NCI-H146 treated with DMSO at 0.1 percent for 48 hours (cell line): ENCODE data around the gene NACC1.
"Not testable (repeated sequence)": the region's sequence is repeated elsewhere in the genome, so short reads cannot be mapped to it uniquely, and the experiment has no call there.

Source experiments
- DNase-seq: peaks from one replicate; lab custom pipeline; 2025; ENCODE audit not compliant: unreplicated experiment; lab: John Stamatoyannopoulos, UW

Gene NACC1

GRCh38 chr19:13138171-13138915, 20.3 kb downstream of the NACC1 start:
- DNase-seq: no peak

- no peak for DNase-seq
Measured at GRCh38 chr19:13138916-13139198, 20.8 kb downstream of the NACC1 start.

- no peak for DNase-seq
Measured at GRCh38 chr19:13139633-13140311, 21.7 kb downstream of the NACC1 start.

- no peak for DNase-seq
Measured at GRCh38 chr19:13146763-13147563, 28.9 kb downstream of the NACC1 start.

GRCh38 chr19:13149173-13149627, 31.1 kb downstream of the NACC1 start:
- DNase-seq: not testable (repeated sequence)

- DNase-seq: peak; percentile 58
Measured at GRCh38 chr19:13149628-13150186, 31.6 kb downstream of the NACC1 start.

- peak; percentile 94 for DNase-seq
Measured at GRCh38 chr19:13150187-13150930, 32.3 kb downstream of the NACC1 start, which contains the start of the genes IER2 and STX10. IER2 (plus strand) TSS chr19:13150411; CDS start chr19:13153187, 2,776 bp downstream. STX10 (minus strand) TSS chr19:13150375; CDS start chr19:13150173, 202 bp downstream.

GRCh38 chr19:13150931-13151604, 33.0 kb downstream of the NACC1 start:
- DNase-seq: no peak

GRCh38 chr19:13151605-13152355, 33.7 kb downstream of the NACC1 start:
- peak; percentile 99 for DNase-seq

- peak; percentile 68 for DNase-seq
Measured at GRCh38 chr19:13152356-13152973, 34.4 kb downstream of the NACC1 start.

- DNase-seq: peak; percentile 96
Measured at GRCh38 chr19:13152974-13153568, 35.0 kb downstream of the NACC1 start.

- no peak for DNase-seq
Measured at GRCh38 chr19:13153569-13154240, 35.6 kb downstream of the NACC1 start.

GRCh38 chr19:13154241-13154778, 36.2 kb downstream of the NACC1 start:
- DNase-seq: peak; percentile 38

- DNase-seq: peak; percentile 33
Measured at GRCh38 chr19:13154911-13155471, 36.9 kb downstream of the NACC1 start.

- DNase-seq: peak; percentile 42
Measured at GRCh38 chr19:13155472-13156359, 37.7 kb downstream of the NACC1 start.

GRCh38 chr19:13159713-13160112, 41.6 kb downstream of the NACC1 start:
- no peak for DNase-seq
